Body of pancreas (tissue), 4 donors: ENCODE measurements around the gene POGZ.

Source experiments
- POLR2A ChIP-seq, 3 donors: fragments of 450-650 bp; IDR thresholded peaks; one replicate each; pipeline ENCODE4 v1.6.1; 2016; ENCODE audit warnings: antibody characterized with exemption in 3 of 3, mild to moderate bottlenecking in 2 of 3
- TF ChIP-seq, protein P1 (sequence below), 7 experiments: fragments of 450-650 bp in 4 of 7; fragments of 200-600 bp in 3 of 7; sonication (generic) in 3 of 7; IDR thresholded peaks; one replicate each; pipeline ENCODE4 v1.5.1; 2016 to 2019; ENCODE audit warnings: antibody characterized with exemption in 7 of 7

DNA sequence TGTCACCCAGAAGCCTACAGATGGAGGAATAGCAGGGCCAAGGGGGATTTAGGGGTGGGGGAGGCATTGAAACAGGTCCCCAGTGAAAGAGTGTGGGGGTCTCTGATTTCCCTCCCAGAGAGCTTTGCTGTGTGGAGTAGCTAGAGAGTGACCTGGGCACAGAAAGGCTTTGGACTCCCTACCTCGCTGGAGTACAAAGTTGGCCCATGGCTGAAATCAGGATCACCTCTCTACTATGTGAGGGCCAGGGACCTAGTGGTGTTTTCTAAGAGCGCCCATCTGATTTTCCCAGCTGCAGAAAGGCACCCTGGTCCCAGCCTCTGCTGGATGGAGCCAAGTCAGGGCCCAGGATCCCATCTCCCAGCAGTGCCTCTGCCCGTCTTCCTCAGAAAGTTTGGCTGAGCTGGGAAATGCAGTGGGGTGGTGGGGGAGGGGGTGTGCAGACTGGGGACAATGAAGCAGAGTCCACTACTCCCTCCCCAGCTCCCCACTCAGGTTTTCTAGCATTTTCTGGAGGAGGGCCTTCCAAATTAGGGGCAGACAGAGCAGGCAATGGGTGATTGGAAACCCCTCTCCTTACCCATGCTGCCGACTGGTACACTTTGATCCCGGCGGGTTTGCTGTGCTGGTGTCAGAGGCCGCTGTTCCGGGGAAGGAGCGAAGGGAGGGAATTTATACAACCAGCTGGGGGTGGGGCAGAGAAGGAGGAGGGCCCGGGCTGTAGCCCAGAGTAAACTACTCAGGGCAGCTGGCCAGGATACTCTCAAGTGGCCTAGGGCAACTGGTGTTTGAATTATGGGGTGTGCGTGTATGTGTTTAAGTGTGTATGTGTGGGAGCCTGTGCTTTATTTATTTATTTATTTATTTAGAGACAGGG lies 87.0 kb downstream of the POGZ start, which contains the start of gene SELENBP1:
- TF ChIP-seq, protein P1, sequence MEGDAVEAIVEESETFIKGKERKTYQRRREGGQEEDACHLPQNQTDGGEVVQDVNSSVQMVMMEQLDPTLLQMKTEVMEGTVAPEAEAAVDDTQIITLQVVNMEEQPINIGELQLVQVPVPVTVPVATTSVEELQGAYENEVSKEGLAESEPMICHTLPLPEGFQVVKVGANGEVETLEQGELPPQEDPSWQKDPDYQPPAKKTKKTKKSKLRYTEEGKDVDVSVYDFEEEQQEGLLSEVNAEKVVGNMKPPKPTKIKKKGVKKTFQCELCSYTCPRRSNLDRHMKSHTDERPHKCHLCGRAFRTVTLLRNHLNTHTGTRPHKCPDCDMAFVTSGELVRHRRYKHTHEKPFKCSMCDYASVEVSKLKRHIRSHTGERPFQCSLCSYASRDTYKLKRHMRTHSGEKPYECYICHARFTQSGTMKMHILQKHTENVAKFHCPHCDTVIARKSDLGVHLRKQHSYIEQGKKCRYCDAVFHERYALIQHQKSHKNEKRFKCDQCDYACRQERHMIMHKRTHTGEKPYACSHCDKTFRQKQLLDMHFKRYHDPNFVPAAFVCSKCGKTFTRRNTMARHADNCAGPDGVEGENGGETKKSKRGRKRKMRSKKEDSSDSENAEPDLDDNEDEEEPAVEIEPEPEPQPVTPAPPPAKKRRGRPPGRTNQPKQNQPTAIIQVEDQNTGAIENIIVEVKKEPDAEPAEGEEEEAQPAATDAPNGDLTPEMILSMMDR (IDR thresholded peaks at IDR 0.05) = no peak
- peak; percentile 88 to 97 (median 97) for TF ChIP-seq POLR2A (IDR thresholded peaks at IDR 0.05)
